Lower leg skin (tissue), 3 donors: ENCODE data around the gene AP1S1.

Source experiments
- CTCF ChIP-seq, 3 donors: fragments of 450-650 bp; IDR thresholded peaks; one replicate each; pipeline ENCODE4 v1.5.1; 2016; ENCODE audit warnings: antibody characterized with exemption in 3 of 3, mild to moderate bottlenecking in 3 of 3, moderate library complexity in 2 of 3
- POLR2A ChIP-seq, 2 donors: fragments of 450-650 bp; IDR thresholded peaks; one replicate each; pipeline ENCODE4 v1.6.1; 2016 to 2017; ENCODE audit warnings: antibody characterized with exemption in 2 of 2, mild to moderate bottlenecking in 1 of 2, moderate library complexity in 1 of 2

DNA sequence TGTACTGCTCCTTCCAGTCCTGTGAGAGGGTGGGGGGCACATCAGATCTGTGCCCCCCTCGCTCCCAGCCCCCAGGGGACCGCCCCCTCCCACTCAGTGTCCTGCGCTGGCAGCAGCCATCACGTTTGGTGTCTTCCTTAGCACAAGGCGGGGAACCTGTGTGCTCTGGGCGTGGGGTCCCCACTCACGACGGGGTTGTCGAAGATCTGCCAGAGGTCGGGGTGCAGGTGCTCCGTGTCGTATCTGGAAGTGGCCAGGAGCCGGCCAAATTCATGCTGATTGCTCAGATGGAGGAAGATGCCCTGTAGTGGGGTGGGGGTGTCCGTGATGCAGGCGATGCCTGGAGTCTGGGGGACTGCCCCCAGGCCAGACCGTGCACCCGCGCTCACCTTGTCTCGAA is 55.9 kb downstream of the AP1S1 start:
- TF ChIP-seq CTCF (IDR thresholded peaks at IDR 0.05) (no peak), POLR2A (IDR thresholded peaks at IDR 0.05) (no peak)
